GM10847 (cell line): ENCODE measurements around the gene SLC32A1.

Experiments
- POLR2A ChIP-seq: IDR thresholded peaks from 2 replicates; pipeline ENCODE4 v1.6.1; 2011; ENCODE audit not compliant: insufficient read length; ENCODE audit errors: extremely low read depth

Gene SLC32A1

DNA sequence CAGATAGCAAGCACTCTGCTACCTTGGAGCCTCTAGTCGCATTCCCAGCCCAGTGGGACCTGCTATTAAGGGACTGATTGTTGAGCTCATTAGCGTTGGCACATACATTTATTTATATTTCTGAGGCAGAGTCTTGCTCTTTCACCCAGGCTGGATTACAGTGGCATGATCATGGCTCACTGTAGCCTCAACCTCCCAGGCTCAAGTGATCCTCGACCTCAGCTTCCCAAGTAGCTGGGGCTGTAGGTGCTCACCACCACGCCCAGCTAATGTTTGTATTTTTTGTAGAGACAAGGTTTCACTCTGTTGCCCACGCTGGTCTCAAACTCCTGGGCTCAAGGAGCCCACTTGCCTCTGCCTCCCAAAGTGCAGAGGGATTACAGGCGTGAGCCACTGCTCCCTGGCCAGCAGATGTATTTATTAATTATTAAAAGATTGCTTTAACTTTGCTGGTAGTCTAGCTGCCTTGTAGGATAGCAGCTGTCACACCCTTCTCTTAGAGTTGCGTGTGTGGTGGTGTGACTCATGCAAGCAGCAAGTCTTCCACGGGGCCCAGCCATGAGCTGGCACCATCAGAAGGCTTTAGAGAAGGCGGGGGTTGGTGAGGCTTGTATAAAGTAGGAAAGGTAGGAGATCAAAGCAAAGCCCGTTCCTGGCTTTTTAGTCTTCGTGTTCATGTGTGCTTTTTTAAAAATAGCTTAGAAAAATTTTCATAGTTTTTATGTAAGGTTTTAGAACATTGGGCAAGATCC, 40.5 kb downstream of the SLC32A1 start:
- no peak for TF ChIP-seq POLR2A

GRCh38 chr20:38766071-38766470, 41.8 kb downstream of the SLC32A1 start:
- no peak for TF ChIP-seq POLR2A

GRCh38 chr20:38769376-38770295, 45.4 kb downstream of the SLC32A1 start:
- no peak for TF ChIP-seq POLR2A

GRCh38 chr20:38770546-38770945, 46.3 kb downstream of the SLC32A1 start:
- TF ChIP-seq POLR2A = no peak

GRCh38 chr20:38770970-38771369, 46.7 kb downstream of the SLC32A1 start:
- TF ChIP-seq POLR2A = no peak

DNA sequence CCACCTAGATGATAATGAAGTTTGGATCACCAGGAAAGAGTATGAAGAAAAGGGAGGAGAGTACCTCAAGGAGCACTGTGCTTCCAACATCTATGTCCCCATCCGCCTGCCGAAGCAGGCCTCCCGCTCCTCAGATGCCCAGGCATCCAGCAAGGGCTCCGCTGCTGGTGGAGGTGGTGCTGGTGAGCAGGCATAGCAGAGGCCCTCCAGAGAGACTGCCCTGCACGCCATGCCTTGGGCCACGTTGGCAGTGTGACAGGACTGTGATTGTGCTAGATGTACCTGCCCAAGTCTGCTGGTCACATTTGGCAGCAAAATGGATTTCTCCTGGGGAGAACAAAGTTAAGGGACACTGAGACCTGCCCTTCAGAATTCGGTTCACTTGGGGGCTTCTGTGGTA, 47.3 kb downstream of the SLC32A1 start:
- TF ChIP-seq POLR2A = no peak

DNA sequence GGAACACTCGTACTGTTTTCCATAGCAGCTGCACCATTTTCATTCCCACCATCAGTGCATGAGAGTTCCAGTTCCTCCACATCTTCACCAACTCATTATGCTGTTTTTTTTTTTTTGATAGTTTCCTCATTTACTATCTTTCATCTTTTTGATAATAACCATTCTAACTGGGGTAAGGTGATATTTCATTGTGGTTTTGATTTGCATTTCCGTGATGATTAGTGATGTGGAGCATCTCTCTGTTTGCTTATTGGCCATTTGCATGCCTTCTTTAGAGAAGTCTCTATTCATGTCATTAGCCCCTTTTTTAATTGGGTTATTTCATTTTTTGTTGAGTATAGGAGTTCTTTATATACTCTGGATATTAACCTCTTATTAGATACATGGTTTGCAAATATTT, 49.9 kb downstream of the SLC32A1 start:
- no peak for TF ChIP-seq POLR2A

DNA sequence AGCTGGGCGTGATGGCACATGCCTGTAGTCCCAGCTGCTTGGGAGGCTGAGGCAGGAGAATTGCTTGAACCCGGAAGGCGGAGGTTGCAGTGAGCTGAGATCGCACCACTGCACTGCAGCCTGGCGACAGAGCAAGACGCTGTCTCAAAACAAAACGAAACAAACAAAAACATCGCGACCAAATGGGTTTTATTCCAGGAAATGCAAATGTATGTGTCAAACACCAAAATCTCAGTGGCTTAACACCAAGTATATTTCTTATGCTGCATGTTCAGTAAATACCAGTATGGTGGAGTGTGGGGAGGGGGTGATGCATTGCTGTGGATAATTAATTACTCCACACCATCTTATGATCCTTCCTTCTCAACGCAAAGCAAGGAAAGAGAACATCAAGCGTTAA, 52.1 kb downstream of the SLC32A1 start:
- TF ChIP-seq POLR2A = no peak
